HG02763 (cell line): ENCODE measurements around the gene FASLG.
"Not testable (repeated sequence)": the region's sequence is repeated elsewhere in the genome, so short reads cannot be mapped to it uniquely, and the experiment has no call there.

Source experiments
- ATAC-seq: cut with Tn5 transposase; IDR thresholded peaks from one replicate; pipeline ENCODE4 v1.9.1; 2021; ENCODE audit warnings: mild to moderate bottlenecking, moderate library complexity; ENCODE audit not compliant: unreplicated experiment

The FASLG gene, protein sequence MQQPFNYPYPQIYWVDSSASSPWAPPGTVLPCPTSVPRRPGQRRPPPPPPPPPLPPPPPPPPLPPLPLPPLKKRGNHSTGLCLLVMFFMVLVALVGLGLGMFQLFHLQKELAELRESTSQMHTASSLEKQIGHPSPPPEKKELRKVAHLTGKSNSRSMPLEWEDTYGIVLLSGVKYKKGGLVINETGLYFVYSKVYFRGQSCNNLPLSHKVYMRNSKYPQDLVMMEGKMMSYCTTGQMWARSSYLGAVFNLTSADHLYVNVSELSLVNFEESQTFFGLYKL

GRCh38 chr1:172658871-172659453 lies at the start of gene FASLG:
FASLG (plus strand) TSS chr1:172659103; CDS start chr1:172659202, 99 bp downstream.
- ATAC-seq: no peak

DNA sequence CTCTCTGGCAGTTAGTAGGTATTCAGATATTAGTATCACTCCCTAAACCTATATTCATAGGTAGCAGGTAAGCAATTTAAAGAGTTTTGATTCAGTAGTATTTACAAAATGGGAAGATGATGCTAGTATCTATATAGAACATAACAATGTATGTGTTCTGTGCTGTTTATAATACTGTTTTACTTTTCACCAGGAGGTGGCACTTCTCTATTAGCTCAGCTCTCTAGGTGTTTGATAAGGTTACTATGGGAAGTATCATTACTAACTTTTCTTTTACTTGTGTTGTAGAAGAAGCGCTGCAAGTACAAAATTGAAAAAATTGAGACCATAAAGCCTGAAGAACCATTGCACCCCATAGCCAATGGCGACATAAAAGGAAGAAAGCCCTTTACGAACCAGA lies 49.4 kb upstream of the FASLG start:
- no peak for ATAC-seq

DNA sequence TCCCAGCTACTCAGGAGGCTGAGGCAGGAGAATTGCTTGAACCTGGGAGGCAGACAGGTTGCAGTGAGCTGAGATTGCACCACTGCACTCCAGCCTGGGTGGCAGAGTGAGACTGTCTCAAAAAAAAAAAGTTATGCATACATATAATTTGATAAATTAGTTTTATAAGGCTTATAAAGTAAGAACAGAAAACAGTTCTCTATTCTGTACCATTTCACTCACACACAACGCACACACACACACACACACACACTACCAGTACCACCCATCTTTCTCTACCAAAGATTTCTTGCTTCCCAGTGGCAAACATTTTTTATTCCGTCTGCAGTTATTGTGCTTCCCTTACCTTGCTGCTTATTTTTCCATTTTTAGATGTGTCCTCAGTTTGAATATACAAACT lies 46.4 kb upstream of the FASLG start:
- ATAC-seq: no peak

DNA sequence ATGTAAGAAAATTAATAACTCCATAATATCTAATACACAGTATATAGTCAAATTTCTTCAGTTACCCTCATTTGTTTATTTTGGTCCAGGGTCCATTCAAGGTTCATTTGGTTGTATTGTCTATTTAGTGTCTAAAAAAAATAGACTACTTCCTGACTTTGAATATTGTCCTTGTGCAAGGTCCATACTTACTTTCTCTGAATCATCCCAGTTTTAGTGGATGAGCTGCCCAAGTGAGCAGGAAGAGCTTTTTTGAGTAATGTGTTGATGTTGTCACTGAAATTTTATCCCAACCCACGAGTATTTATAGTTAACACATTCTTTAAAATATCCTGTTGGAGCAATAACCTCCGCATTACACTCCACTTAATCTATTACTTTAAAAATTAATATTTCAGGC lies 45.6 kb upstream of the FASLG start:
- no peak for ATAC-seq

DNA sequence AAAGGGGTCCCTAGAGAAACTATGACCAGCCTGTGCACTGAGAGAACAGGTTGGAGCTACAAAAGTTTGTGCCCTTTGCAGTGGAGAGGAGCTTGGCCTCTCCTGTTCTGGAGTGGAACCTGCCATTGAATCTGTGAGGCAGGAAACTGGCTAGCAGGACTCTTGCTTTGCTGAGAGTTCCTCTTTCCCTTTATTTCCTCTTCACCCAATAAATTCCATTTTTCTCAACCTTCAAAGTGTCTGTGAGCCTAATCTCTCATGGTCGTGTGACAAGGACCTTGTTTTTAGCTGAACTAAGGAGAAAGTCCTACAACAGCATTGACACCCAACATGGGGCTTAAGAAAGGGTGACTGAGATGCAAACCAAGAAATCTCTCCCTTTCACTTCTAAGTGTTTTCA lies 42.7 kb upstream of the FASLG start:
- no peak for ATAC-seq

DNA sequence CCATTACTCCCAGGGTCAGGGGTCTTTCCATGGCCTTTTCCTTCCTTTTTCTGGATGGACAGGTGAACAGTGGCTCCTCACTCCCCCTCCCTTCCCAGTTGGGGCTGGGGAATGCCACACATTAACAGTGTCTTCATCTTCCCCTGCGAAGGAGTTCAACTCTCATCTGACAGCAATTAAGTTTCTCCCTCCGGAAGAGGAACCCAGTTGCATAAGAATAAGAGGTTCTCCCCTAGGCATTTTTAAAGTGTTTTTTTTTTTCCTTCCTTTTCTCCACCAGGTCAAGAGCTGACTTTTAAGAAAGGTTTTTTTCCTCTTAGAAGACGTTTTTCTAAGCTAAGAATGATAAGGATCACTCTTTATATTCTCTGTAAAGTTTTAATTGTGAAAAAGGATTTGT lies 42.3 kb upstream of the FASLG start:
- no peak for ATAC-seq

DNA sequence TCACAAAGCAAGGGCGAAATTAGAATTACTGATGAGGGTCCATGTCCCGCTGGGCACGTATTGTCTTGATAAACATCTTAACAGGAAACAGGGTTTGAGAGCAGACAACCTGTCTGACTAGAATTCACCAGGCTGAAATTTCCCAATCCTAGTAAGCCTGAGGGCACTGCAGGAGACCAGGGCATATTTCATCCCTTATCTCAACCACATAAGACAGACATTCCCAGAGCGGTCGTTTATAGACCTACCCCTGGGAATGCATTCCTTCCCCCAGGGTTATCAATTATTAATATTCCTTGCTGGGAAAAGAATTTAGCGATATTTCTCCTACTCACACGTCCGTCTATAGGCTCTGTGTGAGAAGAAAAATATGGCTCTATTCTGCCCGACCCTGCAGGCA lies 38.3 kb upstream of the FASLG start:
- not testable (repeated sequence) for ATAC-seq

DNA sequence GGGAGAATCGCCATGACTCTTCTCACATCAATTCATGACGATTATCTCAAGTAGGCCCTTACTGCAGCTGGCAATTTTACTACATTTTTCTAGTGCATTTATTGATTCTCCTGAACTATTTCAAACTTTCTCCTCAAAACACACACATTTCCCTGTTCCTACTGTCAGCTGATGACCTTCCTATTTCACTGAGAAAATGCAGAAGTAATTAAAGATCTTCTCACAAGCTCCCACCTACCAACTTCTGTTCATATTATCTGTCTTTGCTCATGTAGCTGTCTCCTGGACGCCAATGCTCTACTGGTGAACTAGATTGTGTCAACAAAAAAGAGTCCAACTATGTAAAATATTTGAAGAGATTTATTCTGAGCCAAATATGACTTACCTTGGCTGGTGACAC lies 36.4 kb upstream of the FASLG start:
- no peak for ATAC-seq

GRCh38 chr1:172623748-172624147 lies 35.2 kb upstream of the FASLG start:
- no peak for ATAC-seq

DNA sequence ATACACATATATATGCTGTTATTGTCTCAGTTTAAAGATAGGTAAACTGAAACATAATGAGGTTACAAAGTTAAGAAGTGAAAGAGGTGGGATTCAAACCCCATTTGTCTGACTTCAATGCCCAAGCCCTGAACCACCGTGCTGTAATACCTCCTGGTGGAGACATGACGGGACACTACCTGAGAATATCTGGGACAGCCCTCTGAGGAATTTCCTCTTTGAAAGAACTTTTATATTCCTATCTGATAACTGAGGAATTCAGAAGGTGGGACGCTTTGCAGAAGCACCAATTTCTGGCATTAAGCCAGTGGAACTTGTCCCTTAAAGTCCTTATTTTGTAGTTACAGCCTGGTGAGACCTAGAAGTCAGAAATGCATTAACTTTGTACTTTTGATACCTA lies 32.1 kb upstream of the FASLG start:
- ATAC-seq: no peak

DNA sequence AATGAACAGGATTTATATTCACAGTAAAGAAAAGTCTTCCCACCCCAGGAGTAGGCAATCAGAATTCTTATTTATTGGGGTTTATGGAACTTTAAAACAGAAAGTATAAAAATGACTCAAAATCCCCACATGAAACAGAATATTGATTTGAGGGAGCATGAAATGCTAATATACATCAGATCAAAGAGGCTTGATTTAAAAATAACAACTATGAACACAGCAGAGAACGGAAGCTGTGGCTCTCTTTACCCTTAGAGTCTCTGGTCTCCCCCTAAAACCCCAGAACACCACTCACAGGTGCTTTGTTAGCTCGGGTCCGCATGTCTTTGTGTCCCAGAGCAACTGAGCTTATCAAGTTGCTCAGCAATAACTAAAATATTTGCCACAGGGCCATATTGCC lies 31.2 kb upstream of the FASLG start:
- no peak for ATAC-seq

DNA sequence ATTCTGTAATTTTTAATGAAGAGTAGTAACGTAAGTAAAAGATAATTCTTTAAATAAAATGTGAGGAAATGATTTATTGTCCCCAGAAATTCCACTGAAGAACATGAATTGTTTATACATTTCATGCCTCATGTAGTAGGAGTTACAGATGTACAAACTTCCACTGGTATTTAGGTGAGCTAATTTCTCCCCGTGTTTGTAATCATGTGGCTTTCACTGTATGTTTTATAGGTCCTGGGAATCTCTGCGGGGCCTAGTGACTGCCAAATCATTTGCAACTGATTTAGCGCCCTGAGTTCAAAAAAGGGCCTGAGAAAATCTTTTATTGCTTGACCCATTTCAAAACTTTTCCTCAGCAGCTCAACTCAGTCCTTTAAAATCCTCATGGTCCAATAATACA lies 30.5 kb upstream of the FASLG start:
- ATAC-seq: no peak

DNA sequence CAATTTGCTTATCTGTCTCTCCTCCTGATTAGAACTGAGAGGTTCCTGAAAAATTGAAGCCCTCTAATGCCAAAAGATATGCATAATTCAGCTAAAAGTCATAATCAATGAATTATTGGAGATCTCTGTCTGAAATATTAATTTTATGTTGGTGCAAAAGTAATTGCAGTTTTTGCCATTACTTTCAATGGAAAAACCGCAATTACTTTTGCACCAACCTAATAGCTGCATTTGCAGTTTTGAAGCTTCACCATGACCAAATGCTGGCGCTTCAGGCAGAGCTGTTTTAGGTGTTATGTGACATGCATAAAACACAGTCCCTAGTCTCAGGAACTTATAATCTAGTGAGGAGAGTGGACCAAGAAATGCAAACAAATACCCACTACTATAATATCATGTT lies 29.7 kb upstream of the FASLG start:
- no peak for ATAC-seq

GRCh38 chr1:172629638-172630037 lies 29.3 kb upstream of the FASLG start:
- ATAC-seq: no peak

- no peak for ATAC-seq
Observed at GRCh38 chr1:172630056-172630818, 28.7 kb upstream of the FASLG start.

GRCh38 chr1:172630868-172631267 lies 28.0 kb upstream of the FASLG start:
- ATAC-seq: no peak

DNA sequence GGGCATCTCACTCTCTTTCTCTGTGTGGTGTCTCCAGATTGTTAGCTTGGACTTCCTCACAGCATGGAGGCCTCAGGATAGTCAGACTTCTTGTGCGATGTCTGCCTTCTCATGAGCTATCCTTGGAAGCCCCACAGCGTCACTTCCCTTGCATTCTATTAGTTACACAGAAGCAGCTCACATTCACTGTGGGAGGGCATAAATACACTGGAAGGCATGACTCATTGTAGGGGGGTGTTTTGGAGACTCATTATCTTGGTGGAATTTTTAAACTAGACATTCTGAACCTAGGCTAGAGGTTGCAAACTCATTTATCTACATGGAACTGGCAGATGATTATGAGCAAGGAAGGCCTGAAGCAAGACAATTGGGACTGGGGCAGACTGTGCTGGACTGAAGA lies 21.4 kb upstream of the FASLG start:
- ATAC-seq: no peak

DNA sequence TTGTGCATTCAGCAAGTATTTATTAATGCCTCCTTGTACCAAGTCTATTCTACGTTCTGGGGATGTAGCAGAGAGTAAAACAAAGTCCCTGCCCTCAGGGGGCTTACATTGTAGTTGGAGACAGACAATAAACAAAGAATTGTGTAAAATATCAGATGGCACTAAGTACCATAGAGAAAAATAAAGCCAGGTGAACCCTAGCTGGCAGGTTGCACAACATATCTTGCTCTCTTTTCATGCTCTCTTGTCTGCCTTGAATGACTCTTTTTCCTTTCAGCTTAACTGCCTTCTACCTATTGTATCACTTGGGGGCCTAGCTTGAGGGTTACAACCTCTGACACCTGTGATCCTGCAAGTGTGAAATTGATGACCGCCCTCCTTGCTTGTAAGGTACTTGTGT lies 20.7 kb upstream of the FASLG start:
- ATAC-seq: no peak

- peak; percentile 80 for ATAC-seq
Observed at GRCh38 chr1:172638885-172639831, 19.7 kb upstream of the FASLG start.

DNA sequence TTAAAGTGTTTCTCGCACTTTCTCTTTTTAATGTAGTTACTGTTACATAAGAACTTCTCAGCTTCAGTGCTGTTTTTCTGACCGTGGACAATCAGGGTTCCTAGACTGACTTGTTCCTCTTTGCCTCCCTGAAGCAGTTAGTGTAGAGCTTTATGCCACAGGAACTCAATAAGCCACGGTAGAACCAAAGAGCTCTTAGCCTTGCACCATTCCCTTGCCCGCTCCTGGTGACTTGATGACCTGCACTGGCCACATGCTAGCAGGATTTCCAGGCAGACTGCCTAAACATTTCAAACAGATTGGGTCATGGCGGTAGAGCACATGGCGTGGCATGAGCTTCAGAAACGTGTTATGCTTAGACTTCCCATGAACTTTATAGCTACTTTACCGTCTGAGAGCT lies 18.8 kb upstream of the FASLG start:
- ATAC-seq: no peak

DNA sequence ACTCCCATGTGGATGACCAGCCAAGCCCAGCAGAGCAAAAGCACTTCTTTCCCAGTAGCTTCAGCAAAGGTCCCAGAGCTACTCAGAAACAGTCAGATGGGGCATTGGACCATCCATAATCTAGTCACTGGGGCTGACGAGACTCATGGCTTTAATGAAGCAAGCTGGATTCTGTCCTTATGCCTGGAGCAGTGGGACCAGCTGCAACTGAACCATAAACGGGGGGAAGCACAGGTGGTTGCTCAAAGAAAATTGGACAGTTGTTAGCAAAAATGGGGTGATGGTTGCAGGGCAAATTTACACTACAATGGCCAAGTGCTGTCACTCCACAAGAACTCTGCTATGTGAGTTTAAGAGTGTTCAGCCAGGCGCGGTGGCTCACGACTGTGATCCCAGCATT lies 17.4 kb upstream of the FASLG start:
- ATAC-seq: no peak
